C1 segment of cervical spinal cord (tissue), 14 donors: ENCODE data around the gene PDCD4.

Experiments used
- DNase-seq, 14 donors: peaks; one replicate each; lab custom pipeline; 2025; lab: John Stamatoyannopoulos, UW

Gene PDCD4

DNA sequence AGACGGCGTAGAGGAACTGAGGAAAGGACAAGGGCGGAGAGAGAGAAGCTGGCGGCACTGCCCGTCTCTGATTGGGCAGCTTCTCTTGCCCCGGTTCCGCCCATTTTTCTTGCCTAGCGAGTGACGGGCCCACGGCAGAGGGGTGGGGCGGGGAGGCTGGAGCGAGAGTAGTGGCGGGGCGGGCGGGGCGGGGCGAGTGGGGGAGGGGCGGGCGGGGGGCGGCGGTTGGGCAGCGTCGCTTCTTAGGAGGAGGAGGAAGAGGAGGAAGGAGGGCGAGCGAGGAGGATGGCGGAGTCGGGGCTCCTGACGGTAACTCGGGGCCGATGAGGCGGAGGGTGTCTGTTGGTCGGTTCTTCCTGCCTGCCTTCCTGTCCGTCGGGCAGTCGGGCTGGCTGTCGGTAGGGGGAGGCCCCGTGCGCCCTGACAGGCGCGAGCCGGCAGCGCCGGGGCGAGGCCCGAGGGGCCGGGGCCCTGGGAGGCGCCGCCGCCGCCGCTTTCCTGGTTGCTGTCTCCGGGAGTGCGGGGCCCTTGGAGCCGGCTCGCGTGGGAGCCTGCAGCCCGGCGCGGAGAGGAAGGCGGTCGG is 47.7 kb downstream of the PDCD4 start, which contains the start of gene SHOC2:
TSS of gene SHOC2 (plus strand) at position 256 of the 583 bp plus-strand sequence. CDS start 44,755 bp downstream, outside the sequence.
- DNase-seq: peak in 7 of 14 donors; percentile 85 to 99 (median 97)

DNA sequence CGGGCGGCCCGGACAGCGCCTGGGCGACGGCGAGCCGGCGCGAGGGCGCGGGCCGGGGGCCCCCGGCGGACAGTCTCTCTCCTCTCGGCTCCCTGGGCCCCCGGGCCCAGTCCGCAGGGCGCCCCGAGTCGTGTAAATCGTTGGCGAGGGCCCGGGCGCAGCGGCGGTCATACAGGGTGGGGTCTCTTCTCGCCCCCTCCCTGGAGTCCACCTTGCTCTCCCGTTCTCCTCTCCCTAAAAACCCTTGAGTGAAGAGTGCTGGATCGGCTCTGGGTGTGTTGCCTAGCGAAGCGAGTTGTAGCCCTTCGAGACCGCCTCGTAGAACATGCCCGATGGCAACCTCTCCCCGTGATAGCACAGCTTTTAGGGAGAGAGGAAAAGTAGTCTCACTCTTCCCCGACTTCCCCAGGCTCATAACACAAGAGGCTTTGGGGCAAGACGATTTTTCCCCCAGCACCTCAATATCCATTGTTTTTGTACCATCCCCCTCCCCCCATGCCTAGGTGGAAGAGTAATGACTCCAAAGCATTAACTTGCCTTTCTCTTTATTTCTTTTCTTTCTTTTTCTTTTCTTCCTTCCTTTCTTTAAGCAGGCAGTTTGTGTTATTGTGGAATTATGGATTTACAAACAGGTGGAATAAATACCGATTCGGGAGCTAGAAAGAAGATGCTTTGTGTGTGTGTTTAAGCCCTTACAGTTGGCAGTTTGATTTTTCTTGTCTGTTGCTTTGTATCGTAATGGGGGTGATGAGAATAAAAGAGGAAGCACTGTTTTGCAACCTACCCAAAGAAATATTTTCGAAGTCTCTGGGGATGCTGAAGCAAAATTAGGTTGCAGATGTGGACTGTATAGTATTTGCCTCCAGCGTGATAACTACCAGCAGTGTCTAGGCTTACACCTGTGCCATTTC is 48.5 kb downstream of the PDCD4 start:
- DNase-seq: peak in 10 of 14 donors; percentile 19 to 44 (median 34)

DNA sequence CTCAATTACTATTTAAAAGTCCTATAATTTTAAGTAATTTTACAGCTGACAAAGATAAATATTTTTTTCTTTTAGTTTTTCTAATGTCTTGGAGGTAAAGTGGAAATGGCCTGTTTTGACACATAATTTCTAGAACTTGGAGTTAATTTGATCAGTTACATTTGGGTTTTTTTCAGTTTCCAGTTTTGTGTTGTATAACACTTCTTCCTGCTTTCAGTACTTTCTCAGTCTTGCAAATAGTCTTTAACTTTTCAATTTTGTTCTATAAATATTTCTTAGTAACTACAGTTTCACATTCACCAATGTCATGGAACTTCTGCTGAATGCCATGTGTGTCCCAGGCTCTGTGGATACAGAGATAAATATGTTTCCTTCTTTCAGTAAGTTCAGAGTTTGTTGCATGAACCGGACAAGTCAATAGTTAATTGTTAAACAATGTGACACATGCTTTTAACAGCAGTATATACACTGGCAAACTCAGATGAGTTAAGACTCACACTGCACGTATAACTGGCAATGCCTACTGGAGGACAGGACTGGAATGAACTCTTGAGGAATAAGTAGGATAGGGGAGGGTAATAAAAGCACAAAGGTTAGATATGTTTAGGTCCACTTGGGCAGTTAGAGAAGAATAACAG is 52.2 kb downstream of the PDCD4 start:
- DNase-seq: no peak

DNA sequence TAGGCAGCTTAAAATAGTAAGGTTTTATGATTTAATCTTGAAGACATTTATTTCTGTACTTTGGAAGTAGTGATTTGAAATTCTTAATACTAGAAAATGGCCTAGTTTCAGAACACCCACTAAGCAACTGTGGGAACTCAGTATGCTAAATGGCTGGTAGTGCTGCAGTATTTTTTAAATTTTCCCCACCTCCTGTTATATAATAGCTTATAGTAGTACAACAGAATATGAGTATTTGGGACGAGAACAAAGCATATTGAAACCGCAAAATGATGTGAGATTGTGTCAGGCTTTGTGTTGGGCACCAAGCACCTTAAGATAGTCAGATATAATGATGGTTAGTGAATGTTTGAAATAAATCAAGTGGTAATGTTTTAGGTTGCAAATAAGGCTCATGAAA is 55.7 kb downstream of the PDCD4 start:
- DNase-seq: no peak

DNA sequence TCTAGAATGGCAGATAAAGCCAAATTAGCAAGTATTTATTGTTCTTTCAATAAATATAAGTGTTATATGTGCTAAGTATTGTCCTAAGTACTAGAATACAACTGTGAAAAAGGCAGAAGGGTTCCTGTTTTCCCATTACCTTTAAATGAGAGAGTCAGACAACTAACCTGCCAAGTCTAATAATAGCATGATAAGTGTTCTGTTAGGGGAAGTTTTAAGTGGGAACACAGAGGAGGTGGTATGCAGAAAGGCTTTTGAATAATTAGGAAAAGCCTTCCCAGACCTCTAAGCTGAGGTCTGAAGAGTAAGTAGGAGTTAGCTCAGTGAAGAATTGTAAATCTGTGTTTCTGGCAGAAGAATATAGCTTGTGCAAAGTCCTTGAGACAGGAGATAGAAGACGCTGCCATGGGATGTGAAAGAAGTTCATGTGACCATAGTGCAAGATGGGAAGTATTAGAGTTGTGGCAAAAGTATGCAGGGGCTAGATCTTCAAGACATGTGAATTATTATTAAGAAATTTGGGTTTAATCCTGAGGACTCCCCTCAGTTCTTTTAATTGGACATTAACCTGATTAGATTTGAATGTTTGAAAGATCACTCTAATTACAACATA is 60.1 kb downstream of the PDCD4 start:
- DNase-seq: no peak

DNA sequence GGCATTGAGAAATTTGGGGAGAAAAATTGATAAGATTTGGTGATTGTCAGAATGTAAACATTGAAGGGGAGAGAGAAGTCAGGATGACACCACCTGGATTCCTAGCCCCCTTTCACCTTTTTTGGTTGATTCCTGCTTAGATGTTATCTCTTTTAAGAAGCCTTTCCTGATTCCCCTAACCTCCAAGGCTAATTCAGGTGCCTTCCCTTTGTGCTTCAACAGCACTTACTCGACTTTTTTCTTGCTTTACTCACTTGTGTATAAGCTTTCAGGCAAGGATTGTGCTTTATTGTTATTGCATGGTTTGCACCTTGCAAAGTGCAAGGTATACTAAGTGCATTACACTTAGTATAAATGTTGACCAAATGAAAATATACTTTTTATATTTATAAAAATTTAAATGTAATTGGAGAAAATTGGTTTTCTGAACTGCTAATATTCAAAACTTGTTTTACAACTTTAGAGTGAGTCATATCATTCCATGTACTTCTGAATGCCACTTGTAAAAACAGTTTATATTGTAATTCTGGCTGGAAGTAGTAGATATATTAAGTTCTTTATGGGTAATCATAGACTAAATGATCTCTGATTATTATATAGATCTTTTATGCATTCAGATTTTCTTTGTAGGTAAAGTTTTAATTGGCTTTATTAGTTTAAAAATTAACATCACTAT is 60.9 kb downstream of the PDCD4 start:
- no peak for DNase-seq

DNA sequence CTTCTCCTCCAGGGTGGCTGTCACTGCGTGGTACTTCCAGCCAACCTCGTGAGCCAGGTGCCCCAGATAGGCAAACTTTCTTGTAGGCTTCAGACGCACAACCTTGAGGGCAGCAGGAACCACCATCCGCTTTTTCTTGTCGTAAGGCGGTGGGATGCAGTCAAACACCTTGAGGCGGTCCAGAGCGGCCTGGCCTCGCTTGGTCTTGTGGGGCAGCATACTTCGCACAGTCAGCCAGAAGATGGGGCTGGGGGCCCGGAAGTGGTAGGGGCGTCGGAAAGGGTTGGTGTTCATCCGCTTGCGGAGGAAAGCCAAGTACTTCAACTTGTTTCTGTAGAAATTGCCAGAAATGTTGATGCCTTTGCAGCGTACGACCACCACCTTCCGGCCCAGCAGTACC is 65.0 kb downstream of the PDCD4 start:
- no peak for DNase-seq

DNA sequence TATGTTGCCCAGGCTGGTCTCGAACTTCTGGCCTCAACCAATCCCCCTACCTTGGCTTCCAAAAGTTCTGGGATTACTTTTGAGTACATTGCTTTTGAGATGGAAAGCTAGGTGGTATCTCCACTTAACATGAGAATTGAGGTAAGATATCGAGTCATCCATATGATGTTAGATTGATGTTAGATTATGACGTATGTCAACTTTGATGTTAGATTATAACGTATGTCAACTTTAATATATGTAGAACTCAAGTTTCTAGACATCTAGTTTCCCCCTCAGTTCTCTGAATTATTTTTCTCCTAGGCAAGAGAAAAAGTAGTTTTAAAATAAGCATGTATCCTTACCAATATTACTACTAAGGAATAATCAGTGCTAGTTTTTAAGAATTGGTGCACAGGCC is 67.7 kb downstream of the PDCD4 start:
- no peak for DNase-seq

DNA sequence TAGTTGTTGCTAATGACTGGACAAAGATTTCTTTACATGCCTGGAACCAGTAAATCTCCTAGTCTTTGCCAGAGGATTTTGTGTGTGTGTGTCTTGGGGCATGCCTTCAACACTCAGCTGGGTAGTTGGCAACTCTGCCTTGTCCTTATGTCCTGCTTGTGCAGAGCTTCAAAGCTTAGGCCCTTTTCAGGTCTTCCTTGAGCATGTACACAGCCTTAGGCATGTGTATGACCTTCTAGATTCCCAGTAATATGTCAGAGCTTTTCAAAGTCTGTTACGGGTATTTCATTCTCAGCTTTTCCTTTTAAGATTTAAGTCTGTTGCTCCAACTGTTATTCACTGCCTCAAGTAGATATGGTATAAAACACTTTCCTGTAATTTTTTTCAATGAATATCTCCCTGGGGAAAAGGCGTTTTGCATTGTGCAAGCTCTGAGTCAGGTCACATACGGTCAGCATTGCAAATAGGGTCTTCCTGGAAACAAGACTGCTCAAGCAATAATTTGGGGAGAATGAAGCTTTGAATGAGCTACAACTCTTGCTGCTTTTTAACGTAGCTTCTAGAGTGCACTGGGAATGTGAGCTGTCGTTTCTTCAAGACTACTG is 73.2 kb downstream of the PDCD4 start:
- no peak for DNase-seq

DNA sequence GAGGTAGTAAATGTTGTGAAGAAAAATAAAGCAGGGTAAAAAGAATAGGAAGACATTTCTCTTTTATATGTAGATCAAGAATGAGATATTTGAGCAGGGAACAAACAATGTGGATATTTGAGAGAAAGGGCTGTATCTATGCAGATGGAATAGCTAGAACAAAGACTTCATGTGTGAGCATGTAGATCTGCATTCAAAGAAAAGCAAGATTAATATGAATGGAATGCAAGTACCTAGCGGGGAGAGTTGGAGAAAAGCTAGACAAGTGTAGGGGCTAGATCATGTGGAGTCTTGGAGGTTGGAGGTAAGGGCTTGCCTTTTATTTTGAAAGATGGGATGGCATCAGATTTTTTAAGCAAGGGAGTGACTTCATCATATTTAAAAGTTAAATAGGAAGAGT is 74.8 kb downstream of the PDCD4 start:
- DNase-seq: no peak

DNA sequence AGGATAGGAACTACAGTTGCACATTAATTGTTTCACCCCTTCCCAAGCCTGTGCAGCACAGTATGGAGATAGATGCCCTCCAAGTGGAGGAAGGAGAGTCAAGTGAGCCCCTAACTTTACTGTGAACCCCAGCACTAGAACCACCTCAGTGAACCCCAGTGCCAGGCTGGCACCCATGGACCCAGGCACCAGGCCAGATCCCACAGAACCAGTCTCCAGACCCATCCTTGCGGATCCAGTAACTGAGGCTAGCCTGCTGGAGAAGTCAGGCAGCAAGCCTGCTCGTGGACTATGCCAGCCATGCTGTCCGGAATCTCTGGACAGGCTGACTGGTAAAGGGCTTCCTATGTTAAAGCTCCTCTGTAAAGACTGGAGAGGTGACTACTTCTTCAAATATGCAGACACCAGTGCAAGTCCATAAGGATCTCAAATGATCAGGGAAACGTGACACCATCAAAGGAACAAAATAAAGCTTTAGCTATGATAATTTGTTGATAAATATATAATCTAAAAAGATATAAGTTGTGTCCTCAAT is 75.4 kb downstream of the PDCD4 start:
- no peak for DNase-seq
